K562 (cell line): ENCODE data around the gene POTEG. TPM values are rescaled to one million over a fixed set of nuclear protein-coding genes. Genes with fewer than 3 reads are reported as not detected.
"Not testable (repeated sequence)": the region's sequence is repeated elsewhere in the genome, so short reads cannot be mapped to it uniquely, and the experiment has no call there.

Experiments
- ATAC-seq: fragments of 200-7000 bp; cut with Tn5 transposase; 3 replicates; pipeline ENCODE4 v1.9.1; 2020; ENCODE audit warnings: moderate library complexity
- BruUV-seq: library from RNA; stranded (reverse); fragments of 400-500 nt; replicated peaks from 2 replicates; lab custom pipeline; 2021; lab: Mats Ljungman, UMichigan
- CTCF ChIA-PET: fragments of 300-600 bp; formaldehyde crosslinking; extraction: SDS; loops from one replicate; lab custom pipeline; 2021; ENCODE audit warnings: low intra/inter-chr PET ratio; lab: Yijun Ruan, JAX
- POLR2A ChIA-PET: fragments of 300-600, 350-650 bp; sonication (Branson Sonifier 250); formaldehyde crosslinking; extraction: SDS; loops from one replicate; lab custom pipeline; 2021; ENCODE audit warnings: antibody characterized with exemption, inconsistent platforms; lab: Yijun Ruan, JAX
- DNase-seq, 4 experiments: peaks; one replicate each; pipeline versions ENCODE4 v3.0.0 to v3.0.0-alpha.2; 2011 to 2018; ENCODE audit warnings: low spot score in 3 of 4, mixed read lengths in 3 of 4; ENCODE audit errors: extremely low read depth in 1 of 4
- FAIRE-seq: peaks from 2 replicates; lab custom pipeline; 2011; peaks lifted over from hg19 to GRCh38; lab: Jason Lieb, UNC
- H2AFZ ChIP-seq: 2 replicates; pipeline ENCODE4 v1.6.0; 2011; ENCODE audit warnings: low read depth, low read length, control low read depth, inconsistent platforms
- H3K27ac ChIP-seq: fragments of 200-600 bp; 3 replicates; pipeline ENCODE4 v1.8.0; 2011; ENCODE audit warnings: low read depth, mild to moderate bottlenecking, control low read depth, inconsistent platforms, low read length, moderate library complexity, mixed read lengths; ENCODE audit errors: extremely low read depth
- H3K27me3 ChIP-seq, 2 experiments: fragments of 300-600 bp in 1 of 2; 2 replicates in 1 of 2; 3 replicates in 1 of 2; pipeline versions ENCODE4 v1.6.0 to v1.8.0; 2011; ENCODE audit warnings: inconsistent platforms in 2 of 2, low read length in 2 of 2, mild to moderate bottlenecking in 1 of 2, mixed read lengths in 1 of 2, moderate library complexity in 1 of 2; ENCODE audit not compliant: control insufficient read depth in 2 of 2, insufficient read depth in 2 of 2
- H3K36me3 ChIP-seq: fragments of 300-600 bp; 3 replicates; pipeline ENCODE4 v1.8.0; 2011; ENCODE audit warnings: mild to moderate bottlenecking, low read length, inconsistent platforms; ENCODE audit not compliant: control insufficient read depth, insufficient read depth
- H3K4me1 ChIP-seq, 2 experiments: fragments of 200-600 bp in 1 of 2; replicated peaks in 1 of 2; 2 replicates in 1 of 2; 3 replicates in 1 of 2; pipeline versions ENCODE4 v1.5.1 to v1.8.0; 2011; ENCODE audit warnings: inconsistent platforms in 2 of 2, low read length in 2 of 2, mild to moderate bottlenecking in 1 of 2, mixed read lengths in 1 of 2, moderate library complexity in 1 of 2; ENCODE audit not compliant: control insufficient read depth in 2 of 2, insufficient read depth in 2 of 2
- H3K4me2 ChIP-seq: 2 replicates; pipeline ENCODE4 v1.6.1; 2011; ENCODE audit warnings: low read length, control low read depth, inconsistent platforms, mixed read lengths; ENCODE audit not compliant: insufficient read depth
- H3K4me3 ChIP-seq: fragments of 200-600 bp; sonication (generic), shearing (Covaris generic); 2 replicates; pipeline ENCODE4 v1.5.1; 2016; ENCODE audit warnings: control low read depth, inconsistent platforms
- H3K79me2 ChIP-seq: fragments of 200-600 bp; 3 replicates; pipeline ENCODE4 v1.8.0; 2011; ENCODE audit warnings: low read length, inconsistent platforms; ENCODE audit not compliant: control insufficient read depth, insufficient read depth
- H3K9ac ChIP-seq, 2 experiments: 2 replicates each; pipeline versions ENCODE4 v1.6.0 to v1.6.1; 2011; ENCODE audit warnings: low read depth in 2 of 2, low read length in 2 of 2, control low read depth in 1 of 2, inconsistent platforms in 1 of 2, mild to moderate bottlenecking in 1 of 2, mixed read lengths in 1 of 2; ENCODE audit not compliant: insufficient read depth in 1 of 2
- H3K9me1 ChIP-seq: one replicate; pipeline ENCODE4 v1.6.0; 2011; ENCODE audit warnings: inconsistent platforms, mild to moderate bottlenecking, low read length, moderate library complexity; ENCODE audit not compliant: control insufficient read depth, insufficient read depth
- H3K9me3 ChIP-seq: replicated peaks from 2 replicates; pipeline ENCODE4 v1.5.1; 2011; ENCODE audit warnings: low read depth, low read length, inconsistent platforms; ENCODE audit not compliant: control insufficient read depth, insufficient read depth
- H4K20me1 ChIP-seq: replicated peaks from 2 replicates; pipeline ENCODE4 v1.6.1; 2011; ENCODE audit warnings: low read length, inconsistent platforms, mixed read lengths; ENCODE audit not compliant: control insufficient read depth, insufficient read depth
- WGBS: fragments of 100-300 bp; shearing (Covaris generic); methylation state at CpG from one replicate; pipeline ENCODE4 v1.1.6; 2016; ENCODE audit warnings: low coverage, mixed read lengths; ENCODE audit not compliant: insufficient coverage; ENCODE audit errors: missing lambda C conversion rate; 5-methylcytosine and 5-hydroxymethylcytosine counted together
- in situ Hi-C: fragments of 300-500 bp; cut with MboI; formaldehyde crosslinking; loops from 4 replicates; pipeline ENCODE4 v1.15.0; 2018; ENCODE audit warnings: inconsistent platforms, mixed read lengths
- intact Hi-C: fragments of 100-400 bp; cut with micrococcal nuclease; formaldehyde crosslinking; loops from 2 replicates; pipeline ENCODE4 v1.14.2; 2022
- polyA plus RNA-seq, 8 experiments: library from polyadenylated mRNA; depleted of rRNA in 4 of 8; stranded (reverse) in 5 of 8; unstranded in 3 of 8; fragments of >200 nt; fragmentation: Nextera tagmentation in 2 of 8; fragmentation: Illumina TruSeq in 1 of 8; extraction: Ambion mirVana in 2 of 8; extraction: Trizol in 1 of 8; gene quantifications; 2 replicates each; pipeline versions ENCODE4 v1.2.1 to v1.2.3, GENCODE V29; 2011 to 2014; ENCODE audit warnings: inconsistent platforms in 1 of 8, missing spikeins in 1 of 8
- total RNA-seq, 7 experiments: library from RNA; depleted of rRNA in 6 of 7; stranded (reverse); fragments of >200 nt in 6 of 7; fragmentation: Illumina TruSeq in 2 of 7; extraction: Trizol in 2 of 7; gene quantifications; 2 replicates each; pipeline versions ENCODE4 v1.2.1 to v1.2.3, GENCODE V29; 2011 to 2021; ENCODE audit warnings: low replicate concordance in 1 of 7

The POTEG gene
- total and polyA plus RNA-seq, 9 of the 15 experiments (the other 6 are each of a cell fraction or from before 2014, with no cell fraction given), result not detected

- H3K4me2 ChIP-seq, intact Hi-C loops, H3K4me3 ChIP-seq, H3K36me3 ChIP-seq, H4K20me1 ChIP-seq, CTCF ChIA-PET, in situ Hi-C loops, H3K9me3 ChIP-seq, H3K27ac ChIP-seq, BruUV-seq, H3K9me1 ChIP-seq, H3K4me1 ChIP-seq, DNase-seq, H3K27me3 ChIP-seq, POLR2A ChIA-PET, H3K79me2 ChIP-seq, FAIRE-seq, H2AFZ ChIP-seq, H3K9ac ChIP-seq, ATAC-seq: not testable (repeated sequence)
- 0% methylated on average over 7 of the region's 16 CpGs for WGBS
Observed at GRCh38 chr14:19433765-19434164, 376 bp downstream of the POTEG start.

DNA sequence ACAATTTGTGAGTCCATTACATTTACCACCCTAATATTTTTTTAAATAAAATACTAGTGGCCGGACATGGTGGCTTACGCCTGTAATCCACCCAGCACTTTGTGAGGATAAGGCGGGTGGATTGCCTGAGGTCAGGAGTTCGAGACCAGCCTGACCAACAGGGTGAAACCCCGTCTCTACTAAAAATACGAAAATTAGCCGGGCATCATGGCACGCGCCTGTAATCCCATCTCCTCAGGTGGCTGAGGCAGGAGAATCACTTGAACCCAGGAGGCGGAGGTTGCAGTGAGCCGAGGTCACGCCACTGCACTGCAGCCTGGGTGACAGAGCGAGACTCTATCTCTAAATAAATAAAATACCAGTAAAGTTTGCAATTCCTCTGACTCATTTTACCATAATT lies 25.6 kb downstream of the POTEG start:
- H3K4me2 ChIP-seq, H4K20me1 ChIP-seq, H3K9me3 ChIP-seq, H3K36me3 ChIP-seq, DNase-seq, CTCF ChIA-PET, ATAC-seq, H3K79me2 ChIP-seq, H3K27me3 ChIP-seq, POLR2A ChIA-PET, FAIRE-seq, H3K9me1 ChIP-seq, in situ Hi-C loops, H3K4me1 ChIP-seq, H3K27ac ChIP-seq, BruUV-seq, H2AFZ ChIP-seq, H3K4me3 ChIP-seq, H3K9ac ChIP-seq, intact Hi-C loops: not testable (repeated sequence)
- 2% methylated on average over 7 of the region's 13 CpGs for WGBS

GRCh38 chr14:19402097-19402496 lies 32.0 kb downstream of the POTEG start:
- POLR2A ChIA-PET, in situ Hi-C loops: not testable (repeated sequence)

DNA sequence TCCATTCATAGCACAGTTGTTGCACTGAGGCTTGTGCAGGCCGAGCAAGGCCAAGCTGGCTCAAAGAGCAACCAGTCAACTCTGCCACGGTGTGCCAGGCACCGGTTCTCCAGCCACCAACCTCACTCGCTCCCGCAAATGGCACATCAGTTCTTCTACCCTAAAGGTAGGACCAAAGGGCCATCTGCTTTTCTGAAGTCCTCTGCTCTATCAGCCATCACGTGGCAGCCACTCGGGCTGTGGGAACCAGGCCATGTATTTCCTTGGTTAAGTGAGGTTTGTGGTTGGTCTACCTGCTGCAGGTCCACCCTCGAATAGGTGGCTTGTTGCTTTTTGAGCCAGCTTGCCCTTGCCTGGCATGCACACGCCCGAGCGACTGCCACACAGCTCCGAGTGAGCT lies 39.4 kb downstream of the POTEG start:
- intact Hi-C loops, DNase-seq, H3K4me3 ChIP-seq, H3K27me3 ChIP-seq, FAIRE-seq, H4K20me1 ChIP-seq, POLR2A ChIA-PET, H3K36me3 ChIP-seq, H3K27ac ChIP-seq, BruUV-seq, H3K9ac ChIP-seq, H3K4me2 ChIP-seq, H2AFZ ChIP-seq, H3K9me3 ChIP-seq, CTCF ChIA-PET, H3K4me1 ChIP-seq, H3K79me2 ChIP-seq, H3K9me1 ChIP-seq, in situ Hi-C loops: not testable (repeated sequence)
- 0% methylated on average over 4 of the region's 12 CpGs for WGBS
- peak; percentile 49; the same call in 1 of the 3 replicates for ATAC-seq

More at GRCh38 chr14:19402097-19402496, 32.0 kb downstream of the POTEG start:
- BruUV-seq, H3K79me2 ChIP-seq, H3K9me3 ChIP-seq, H2AFZ ChIP-seq, DNase-seq, FAIRE-seq, H3K9ac ChIP-seq, H3K4me2 ChIP-seq, H3K9me1 ChIP-seq, H3K4me3 ChIP-seq, CTCF ChIA-PET, H3K36me3 ChIP-seq, H3K4me1 ChIP-seq, ATAC-seq, intact Hi-C loops, H3K27ac ChIP-seq, H3K27me3 ChIP-seq, H4K20me1 ChIP-seq: not testable (repeated sequence)
- 4% methylated on average over 9 of the region's 18 CpGs for WGBS
